Right ventricle myocardium superior (tissue), 1 donor: ENCODE measurements around the gene ZNFX1. TPM values are rescaled to one million over a fixed set of nuclear protein-coding genes. Genes with fewer than 3 reads are reported as not detected.
A peak's percentile ranks its signal among the peaks of the same experiment; 100 is the strongest.
"Not testable (repeated sequence)": the region's sequence is repeated elsewhere in the genome, so short reads cannot be mapped to it uniquely, and the experiment has no call there.

ENCODE experiments used
- ATAC-seq: fragments of 200-7000 bp; cut with Tn5 transposase; one replicate; pipeline ENCODE4 v1.9.1; 2020; ENCODE audit warnings: mild to moderate bottlenecking; ENCODE audit not compliant: poor library complexity
- DNase-seq: peaks from one replicate; pipeline ENCODE4 v3.0.0-alpha.2; 2020
- intact Hi-C: fragments of 100-400 bp; cut with DNase I; formaldehyde crosslinking; loops from one replicate; pipeline ENCODE4 v1.11.2; 2022
- long read RNA-seq: library from polyadenylated mRNA; unstranded; transcript quantifications from one replicate; pipeline ENCODE4 v2.0.0, GENCODE V29; 2021
- total RNA-seq: library from RNA; stranded (reverse); fragmentation: NEBNext Ultra II Directional; extraction: Animal tissue kit (Norgen Biotek cat#: 25700); gene quantifications from one replicate; pipeline ENCODE4 v1.2.1, GENCODE V29; 2021
- donor health status: DM: no; HTN: yes; CAD: no; lungs with severe emphysema.

The ZNFX1 gene
- total RNA-seq: 19.8 TPM
- long read RNA-seq, full-length matches to known transcripts: 1 of 9 reads
- long read RNA-seq, partial matches to known transcripts: 1 of 9 reads
- long read RNA-seq, other reads (novel, unspliced or antisense): 7 of 9 reads

DNA sequence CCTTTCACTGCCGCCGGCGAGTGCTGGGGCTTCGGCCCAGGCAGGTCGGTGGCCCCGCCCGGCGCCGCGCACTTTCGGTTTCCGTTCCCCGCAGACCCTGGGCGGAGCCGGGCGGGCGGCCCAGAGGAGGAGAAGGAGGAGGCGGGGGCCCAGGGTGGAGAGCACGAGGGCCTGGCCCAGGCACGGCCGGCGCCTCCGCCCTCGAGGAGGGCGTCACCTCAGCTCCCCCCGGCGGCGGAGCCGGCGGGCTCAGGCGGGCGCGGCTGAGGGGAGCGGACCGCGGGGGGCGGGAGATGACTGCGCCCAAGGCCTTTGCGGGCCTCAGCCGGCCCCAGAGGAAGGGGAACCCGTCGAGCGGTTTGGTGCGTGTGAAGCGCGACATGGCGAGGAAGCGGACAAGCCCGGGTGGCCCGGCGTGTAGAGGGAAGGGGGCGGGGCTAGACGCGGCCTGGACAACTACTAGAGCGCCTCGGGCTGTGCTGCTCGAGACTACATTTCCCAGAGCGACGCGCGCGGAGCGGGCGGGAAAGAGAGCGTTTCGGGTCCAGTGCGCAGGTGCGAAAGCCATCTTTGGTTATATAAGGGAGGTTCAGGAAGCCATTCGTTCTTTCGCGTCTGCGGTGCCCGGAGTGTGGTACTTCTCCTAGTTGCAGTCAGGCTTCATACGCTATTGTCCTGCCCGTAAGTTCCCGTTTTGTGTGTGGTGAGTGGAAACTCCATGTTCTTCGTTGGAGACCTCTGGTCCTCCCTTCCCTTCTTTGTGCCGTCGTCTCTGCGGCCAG, at the start of gene ZNFX1:
Gene ZNFX1 (minus strand): TSS at position 22 of the 782 bp plus-strand sequence. CDS start 2,218 bp downstream, outside the sequence.
- intact Hi-C loops: no loop called here

DNA sequence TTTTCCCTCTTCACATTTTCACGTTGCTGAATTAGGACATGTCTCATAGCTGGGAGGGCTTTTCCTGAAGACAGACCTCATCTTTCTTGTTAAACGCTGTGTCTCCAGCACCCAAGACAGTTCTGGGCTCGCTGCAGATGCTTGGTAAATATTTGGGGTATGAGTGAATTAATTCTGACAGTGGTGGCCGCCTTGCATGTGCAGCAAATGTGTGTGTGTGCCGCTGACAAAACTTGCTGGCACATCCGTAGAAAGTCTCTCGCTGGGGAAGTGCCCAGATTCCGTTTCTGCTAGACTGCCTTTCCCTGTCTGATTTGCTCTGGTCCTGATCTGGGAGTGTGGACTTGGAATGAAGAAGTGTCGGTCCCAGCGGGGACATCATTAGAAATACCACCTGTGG, 48.2 kb upstream of the ZNFX1 start:
- no peak for DNase-seq
- no peak for ATAC-seq
- intact Hi-C loops: no loop called here

More for the DNA sequence above, at the start of gene ZNFX1:
- peak; percentile 96 for ATAC-seq
- DNase-seq: peak; percentile 100

DNA sequence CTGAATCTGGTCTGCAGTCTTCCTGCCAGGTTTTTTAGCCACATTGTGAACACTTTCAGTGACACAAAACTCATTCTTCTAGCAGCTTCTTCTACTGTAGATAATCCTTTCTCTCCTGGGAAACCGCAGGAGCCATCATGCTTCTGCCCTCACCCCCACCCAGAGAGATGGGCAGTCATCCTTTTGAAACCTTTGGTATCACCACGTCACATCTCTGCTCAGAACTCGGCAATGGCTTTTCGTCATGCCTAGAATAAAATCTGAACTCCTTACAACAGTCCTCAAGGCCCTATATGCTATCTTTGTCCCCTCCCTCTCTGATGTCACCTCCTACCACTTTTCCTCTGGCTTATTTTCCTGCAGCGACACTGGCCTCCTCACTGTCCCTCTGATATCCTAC, 46.4 kb upstream of the ZNFX1 start:
- DNase-seq: no peak
- intact Hi-C loops: no loop called here
- ATAC-seq: no peak

DNA sequence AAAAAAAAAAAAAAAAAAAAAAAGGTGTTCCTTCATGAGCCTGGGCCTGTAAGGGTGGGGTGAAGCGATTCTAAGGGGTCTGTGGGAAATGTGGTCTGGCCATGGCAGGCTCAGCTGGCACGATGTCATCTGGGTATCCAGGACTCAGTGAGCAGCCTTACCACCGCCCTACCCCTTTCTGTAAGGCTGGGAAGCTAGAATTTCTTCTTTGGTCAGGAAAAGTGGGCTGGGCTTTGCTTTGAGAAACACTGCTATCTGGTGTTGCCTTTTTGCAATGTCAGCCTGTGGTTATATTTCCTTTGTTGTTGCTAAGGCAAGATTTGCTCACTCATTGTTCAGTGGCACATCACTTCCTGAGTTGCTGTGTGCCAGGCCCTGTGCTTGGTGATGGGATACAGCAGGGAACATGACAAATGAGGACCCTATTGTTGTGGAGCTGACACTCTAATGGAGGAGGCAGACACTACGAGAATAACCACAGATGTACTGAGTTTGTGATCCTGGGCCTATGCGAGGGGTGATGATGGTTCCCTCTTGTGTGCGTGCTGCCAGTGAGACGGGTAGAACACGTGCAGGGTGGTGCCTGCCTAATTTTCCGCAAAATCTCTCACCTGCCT, 45.9 kb upstream of the ZNFX1 start:
- no peak for DNase-seq
- ATAC-seq: peak; percentile 36
- intact Hi-C loops: no loop called here

DNA sequence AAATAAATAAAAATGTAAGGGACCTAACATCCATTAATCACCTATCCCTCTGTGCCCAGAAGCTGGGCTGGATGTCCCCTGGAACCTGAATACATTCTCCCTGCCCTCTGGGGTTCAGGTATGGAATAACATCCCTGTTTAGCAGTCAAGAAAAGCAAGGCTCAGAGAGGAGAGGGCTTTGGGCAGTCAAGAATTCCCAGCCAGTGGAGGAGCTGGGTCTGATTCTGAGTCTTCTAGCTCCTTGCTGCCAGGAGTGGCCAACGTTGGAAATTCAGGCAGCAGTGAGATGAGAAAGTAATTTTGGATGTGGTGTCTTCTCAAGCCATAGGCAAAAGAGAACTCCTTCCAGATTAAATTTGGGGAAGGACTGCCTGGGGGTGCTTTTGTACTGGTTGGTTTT, 42.6 kb upstream of the ZNFX1 start:
- DNase-seq (no peak), ATAC-seq (no peak)
- intact Hi-C loops: no loop called here

DNA sequence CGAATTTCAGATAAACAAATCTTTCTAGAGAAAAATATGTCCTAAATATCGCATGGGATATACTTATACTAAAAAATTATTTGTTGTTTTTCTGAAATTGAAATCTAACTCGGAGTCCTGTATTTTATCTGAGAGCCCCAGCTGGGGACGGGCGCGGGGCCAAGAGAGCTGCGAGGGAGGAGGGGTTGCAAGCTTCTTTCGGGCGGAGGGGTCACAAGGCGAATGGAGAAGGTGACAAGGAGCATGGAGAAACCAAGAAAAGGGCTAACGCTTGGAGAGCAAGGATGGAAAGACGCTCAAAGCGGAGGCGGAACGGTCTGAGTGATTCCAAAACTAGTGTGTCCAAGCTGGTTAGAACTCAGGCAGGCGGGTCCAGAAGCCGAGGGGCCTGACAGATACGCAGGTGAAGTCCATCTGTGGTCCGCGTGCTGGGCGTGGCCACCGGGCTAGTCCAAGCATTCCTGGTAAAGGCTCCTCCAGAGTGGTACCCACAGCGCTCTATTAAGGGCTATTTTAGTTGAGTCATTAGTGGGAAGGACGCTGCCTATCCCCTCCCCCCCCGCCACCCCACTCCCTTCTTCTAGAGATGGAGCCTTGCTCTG, 41.5 kb upstream of the ZNFX1 start:
- DNase-seq: no peak
- ATAC-seq: no peak
- intact Hi-C loops: no loop called here

DNA sequence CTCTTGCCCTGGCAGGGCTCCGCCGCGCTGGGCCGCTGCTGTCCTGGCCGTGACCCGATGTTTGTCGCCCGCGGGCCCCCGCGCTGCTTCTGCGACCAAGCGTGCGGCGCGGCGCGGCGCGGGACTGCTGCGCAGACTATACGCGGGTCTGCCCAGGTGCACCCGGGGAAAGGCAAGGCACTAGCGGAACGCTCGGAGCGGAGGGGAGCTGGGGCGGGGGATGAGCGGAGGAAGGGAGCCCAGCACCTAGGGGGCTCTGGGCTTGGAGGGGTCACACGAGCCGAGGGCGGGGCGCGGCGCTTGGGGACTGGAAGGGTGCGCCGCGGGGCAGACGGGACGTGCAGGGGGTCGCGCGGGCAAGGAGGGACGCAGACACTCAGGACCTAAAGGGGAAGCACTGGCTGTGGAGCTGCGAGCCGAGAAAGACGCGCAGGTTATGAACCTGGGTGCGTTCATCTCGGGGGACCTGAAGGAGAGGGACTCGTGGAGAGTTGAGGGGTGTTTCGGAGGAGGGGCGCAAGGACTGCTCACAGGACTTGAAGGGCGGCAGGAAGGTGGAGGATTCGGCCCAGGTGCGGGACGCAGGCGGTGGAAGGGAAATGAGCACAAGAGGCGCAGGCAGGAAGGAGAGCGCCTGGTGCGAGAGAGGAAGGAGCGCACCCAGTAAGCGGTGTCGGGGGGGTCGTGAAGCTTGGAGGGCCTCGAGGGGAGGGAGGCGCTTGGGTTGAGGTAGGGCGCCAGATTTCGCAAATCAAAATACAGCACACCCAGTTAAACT, 40.8 kb upstream of the ZNFX1 start:
- intact Hi-C loops: no loop called here
- DNase-seq (no peak), ATAC-seq (no peak)

DNA sequence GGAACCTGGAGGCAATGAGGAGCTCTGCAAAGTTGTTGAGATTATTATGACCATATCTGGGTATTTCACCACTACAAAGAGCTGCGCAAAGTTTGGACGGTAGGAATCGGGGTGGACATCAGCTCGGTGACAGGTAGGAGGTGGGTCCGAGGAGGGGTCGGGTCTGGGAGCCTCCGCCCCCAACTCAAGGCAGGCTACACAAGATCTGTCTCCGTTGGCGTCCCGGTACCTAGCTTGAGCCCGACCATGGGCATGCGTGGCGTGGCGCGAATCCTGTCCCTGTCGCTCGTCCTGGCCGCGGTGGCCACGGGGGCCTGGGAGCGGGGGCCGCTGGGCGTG, 40.2 kb upstream of the ZNFX1 start:
- no peak for ATAC-seq
- no peak for DNase-seq
- intact Hi-C loops: no loop called here

DNA sequence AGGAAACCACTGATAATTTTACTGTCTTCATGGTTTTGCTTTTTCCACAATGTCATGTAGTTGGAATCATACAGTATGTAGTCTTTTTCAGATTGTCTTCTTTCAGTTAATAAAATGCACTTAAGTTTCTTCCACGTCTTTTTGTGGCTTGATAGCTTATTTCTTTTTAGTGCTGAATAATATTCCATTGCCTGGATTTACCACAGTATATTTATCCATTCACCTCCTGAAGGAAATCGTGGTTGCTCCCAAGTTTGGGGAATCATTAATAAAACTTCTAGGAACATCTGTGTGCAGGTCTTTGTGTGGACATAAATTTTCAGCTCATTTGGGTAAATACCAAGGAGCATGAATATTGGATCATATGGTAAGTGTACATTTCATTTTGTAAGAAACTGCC, 38.8 kb upstream of the ZNFX1 start:
- ATAC-seq (no peak), DNase-seq (no peak)
- intact Hi-C loops: no loop called here

GRCh38 chr20:49315580-49315979, 37.7 kb upstream of the ZNFX1 start:
- ATAC-seq (no peak), DNase-seq (no peak)
- intact Hi-C loops: no loop called here

DNA sequence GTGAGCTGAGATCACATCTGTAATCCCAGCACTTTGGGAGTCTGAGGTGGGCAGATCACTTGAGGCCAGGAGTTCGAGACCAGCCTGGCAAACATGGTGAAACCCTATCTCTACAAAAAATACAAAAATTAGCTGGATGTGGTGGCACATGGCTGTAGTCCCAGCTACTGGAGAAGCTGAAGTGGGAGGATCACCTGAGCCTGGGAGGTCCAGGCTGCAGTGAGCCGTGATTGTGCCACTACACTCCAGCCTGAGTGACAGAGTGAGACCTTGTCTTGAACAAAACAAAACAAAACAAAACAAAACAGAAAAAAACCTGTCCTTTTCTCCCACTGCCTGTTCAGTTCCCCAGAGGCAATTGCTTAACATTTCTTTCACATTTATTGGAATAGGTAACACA, 36.2 kb upstream of the ZNFX1 start:
- DNase-seq, intact Hi-C loops, ATAC-seq: not testable (repeated sequence)

- ATAC-seq (no peak), DNase-seq (no peak)
- intact Hi-C loops: no loop called here
These were observed 35.4 kb upstream of the ZNFX1 start for GRCh38 chr20:49313283-49313682.

DNA sequence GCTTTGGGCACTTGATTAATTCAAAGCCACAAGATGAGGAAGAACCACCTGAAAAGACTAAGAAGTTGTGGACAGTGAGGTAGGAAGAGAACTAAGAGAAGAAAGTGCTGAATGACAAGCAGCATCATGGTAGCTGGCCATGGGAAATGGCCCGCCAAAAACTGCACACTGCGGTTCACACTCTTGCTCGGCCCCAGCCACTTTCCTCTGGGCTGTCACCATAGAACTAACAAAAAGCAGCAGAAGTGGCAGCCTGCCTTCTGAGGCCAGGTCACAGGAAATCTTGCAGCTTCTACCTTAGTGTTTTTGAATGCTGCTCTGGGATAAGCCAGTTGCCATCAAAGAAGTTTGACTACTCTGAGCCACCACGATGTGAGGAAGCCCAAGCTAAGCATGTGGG, 34.8 kb upstream of the ZNFX1 start:
- intact Hi-C loops: no loop called here
- ATAC-seq: no peak

DNA sequence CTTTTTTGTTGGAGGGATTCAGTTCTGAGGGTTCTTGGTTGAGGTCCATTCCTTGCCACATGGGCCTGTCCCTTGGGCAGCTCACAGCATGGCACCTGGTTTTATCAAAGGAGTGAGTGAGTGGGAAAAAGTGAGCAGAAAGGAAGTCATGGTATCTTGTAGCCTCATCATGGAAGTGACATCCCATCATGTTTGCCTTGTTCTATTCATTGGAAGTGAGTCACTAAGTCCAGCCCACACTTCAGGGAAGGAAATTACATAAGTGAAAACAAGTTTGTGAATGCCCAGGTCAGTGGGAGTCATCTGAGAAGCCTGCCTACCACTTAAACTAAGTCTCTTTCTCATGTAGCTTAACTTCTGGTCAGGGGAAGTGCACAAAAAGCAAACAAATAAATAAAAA, 32.8 kb upstream of the ZNFX1 start:
- intact Hi-C loops: no loop called here
- no peak for ATAC-seq

More for the DNA sequence above, 34.8 kb upstream of the ZNFX1 start:
- DNase-seq: no peak

DNA sequence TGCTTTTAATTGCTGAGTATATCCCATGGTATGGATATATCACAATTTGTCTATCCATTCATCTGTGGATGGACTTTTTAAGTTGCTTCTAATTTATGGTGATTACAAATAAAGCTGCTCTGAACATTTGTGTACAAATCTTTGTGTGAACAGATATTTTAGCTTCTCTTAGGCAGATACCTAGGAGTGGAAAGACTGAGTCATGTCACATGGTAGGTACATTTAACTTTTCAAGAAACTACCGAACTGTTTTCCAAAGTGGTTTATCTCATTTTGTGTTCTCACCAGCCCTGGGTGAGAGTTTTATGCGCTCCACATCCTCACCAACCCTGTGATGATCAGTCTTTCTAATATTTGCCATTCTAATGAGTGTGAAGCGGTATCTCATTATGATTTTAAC, 31.0 kb upstream of the ZNFX1 start:
- DNase-seq (no peak), ATAC-seq (no peak)
- intact Hi-C loops: no loop called here

More for the DNA sequence above, 32.8 kb upstream of the ZNFX1 start:
- no peak for DNase-seq

GRCh38 chr20:49306903-49307620, 29.2 kb upstream of the ZNFX1 start:
- intact Hi-C loops: no loop called here
- no peak for DNase-seq
- no peak for ATAC-seq

GRCh38 chr20:49303065-49303552, 25.3 kb upstream of the ZNFX1 start:
- ATAC-seq (no peak), DNase-seq (no peak)
- intact Hi-C loops: no loop called here
